Pancreas (tissue), 10 donors: ENCODE data around the gene PTGR2. TPM values are rescaled to one million over a fixed set of nuclear protein-coding genes. Genes with fewer than 3 reads are reported as not detected.

Experiments used
- ATAC-seq, 4 donors: fragments of 200-7000 bp; cut with Tn5 transposase; one replicate each; pipeline versions ENCODE4 v1.8.0 to v1.9.1; 2020; ENCODE audit warnings: mild to moderate bottlenecking in 4 of 4, moderate library complexity in 4 of 4
- DNase-seq, 6 donors: peaks; one replicate each; pipeline ENCODE4 v3.0.0-alpha.2; 2020
- FAIRE-seq: peaks from 2 replicates; lab custom pipeline; 2012; peaks lifted over from hg19 to GRCh38; lab: Jason Lieb, UNC
- H3K27ac ChIP-seq, 4 donors: fragments of 200-600 bp; sonication (generic); 1 replicate in 3 of 4; 2 replicates in 1 of 4; pipeline versions ENCODE4 v1.5.0 to v1.8.0; 2020
- H3K27me3 ChIP-seq, 4 donors: fragments of 200-600 bp; one replicate each; pipeline ENCODE4 v1.8.0; 2021
- H3K36me3 ChIP-seq, 3 donors: fragments of 200-600 bp; sonication (generic) in 1 of 3; one replicate each; pipeline versions ENCODE4 v1.5.0 to v1.8.0; 2020 to 2021
- H3K4me1 ChIP-seq, 3 donors: fragments of 200-600 bp; one replicate each; pipeline ENCODE4 v1.8.0; 2021
- H3K4me3 ChIP-seq, 4 donors: fragments of 200-600 bp; sonication (generic) in 2 of 4; one replicate each; pipeline versions ENCODE4 v1.5.0 to v1.8.0; 2020 to 2021
- H3K9me3 ChIP-seq, 4 donors: fragments of 200-600 bp; one replicate each; pipeline ENCODE4 v1.8.0; 2021
- WGBS, 2 donors: extraction: QIAGEN DNeasy Blood & Tissue Kit; methylation state at CpG; one replicate each; pipeline ENCODE4 v1.1.7; 2013; 5-methylcytosine and 5-hydroxymethylcytosine counted together
- intact Hi-C, 3 donors: fragments of 100-400 bp; cut with DNase I; formaldehyde crosslinking; loops; one replicate each; pipeline versions ENCODE4 v1.11.1 to v1.14.2; 2022
- polyA plus RNA-seq, 2 donors: library from polyadenylated mRNA; stranded (reverse); fragments of 200-250 nt; gene quantifications; one replicate each; pipeline ENCODE4 v1.2.3, GENCODE V29; 2013
- total RNA-seq, 6 donors: library from RNA; stranded (reverse); fragmentation: NEBNext Ultra II Directional in 4 of 6; extraction: Animal tissue kit (Norgen Biotek cat#: 25700) in 4 of 6; gene quantifications; one replicate each; pipeline versions ENCODE4 v1.2.1 to v1.2.4, GENCODE V29; 2021 to 2023
- TF ChIP-seq, protein P1 (sequence below), 4 donors: fragments of 200-600 bp; sonication (generic) in 3 of 4; IDR thresholded peaks; one replicate each; pipeline versions ENCODE4 v1.5.0 to v1.8.0; 2021; ENCODE audit warnings: antibody characterized with exemption in 4 of 4
- donor health status: healthy with polysubstance abuse.
- donor health status: DM: no; HTN: no; CAD: no; lungs with moderate emphysema.
- donor health status: DM: no; HTN: no; CAD: no.
- donor health status: control.
- donor health status: control.
- donor health status: Bipolar disorder and iron deficiency.
- donor health status: DM: yes; HTN: yes; CAD: no.
- donor health status: DM: no; HTN: no; CAD: no.
- donor health status: DM: no; HTN: no; CAD: no.
- donor health status: DM: yes; HTN: yes; CAD: no.

The PTGR2 gene
- total and polyA plus RNA-seq, 8 donors: 3.5 to 7.2 (median 5.2) TPM

DNA sequence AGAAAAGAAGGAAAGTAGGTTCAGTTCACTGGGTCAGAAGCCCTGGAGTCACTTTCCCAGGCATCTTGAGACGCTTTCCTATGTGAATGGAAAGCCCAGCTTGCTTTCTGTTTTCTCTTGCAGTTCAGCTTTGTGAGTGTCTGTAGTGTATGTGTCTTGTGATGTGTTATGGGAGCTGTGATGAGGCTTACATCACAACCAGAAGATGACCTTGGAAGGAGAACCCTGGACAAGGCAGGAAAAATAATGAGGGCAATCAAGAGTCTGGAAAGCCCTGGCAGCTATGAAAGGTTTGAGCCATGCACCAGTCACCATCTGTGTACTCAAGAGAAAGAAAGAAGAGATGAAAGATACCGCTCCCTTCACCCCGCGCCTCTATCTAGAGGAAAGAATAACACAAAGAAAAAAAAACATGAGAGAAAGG lies 35.2 kb upstream of the PTGR2 start:
- H3K36me3 ChIP-seq: no peaks in the 10 kb centered on the region
- no peak overlapping the region for H3K4me3 ChIP-seq
- H3K9me3 ChIP-seq: no peaks in the 10 kb centered on the region
- TF ChIP-seq, protein P1, sequence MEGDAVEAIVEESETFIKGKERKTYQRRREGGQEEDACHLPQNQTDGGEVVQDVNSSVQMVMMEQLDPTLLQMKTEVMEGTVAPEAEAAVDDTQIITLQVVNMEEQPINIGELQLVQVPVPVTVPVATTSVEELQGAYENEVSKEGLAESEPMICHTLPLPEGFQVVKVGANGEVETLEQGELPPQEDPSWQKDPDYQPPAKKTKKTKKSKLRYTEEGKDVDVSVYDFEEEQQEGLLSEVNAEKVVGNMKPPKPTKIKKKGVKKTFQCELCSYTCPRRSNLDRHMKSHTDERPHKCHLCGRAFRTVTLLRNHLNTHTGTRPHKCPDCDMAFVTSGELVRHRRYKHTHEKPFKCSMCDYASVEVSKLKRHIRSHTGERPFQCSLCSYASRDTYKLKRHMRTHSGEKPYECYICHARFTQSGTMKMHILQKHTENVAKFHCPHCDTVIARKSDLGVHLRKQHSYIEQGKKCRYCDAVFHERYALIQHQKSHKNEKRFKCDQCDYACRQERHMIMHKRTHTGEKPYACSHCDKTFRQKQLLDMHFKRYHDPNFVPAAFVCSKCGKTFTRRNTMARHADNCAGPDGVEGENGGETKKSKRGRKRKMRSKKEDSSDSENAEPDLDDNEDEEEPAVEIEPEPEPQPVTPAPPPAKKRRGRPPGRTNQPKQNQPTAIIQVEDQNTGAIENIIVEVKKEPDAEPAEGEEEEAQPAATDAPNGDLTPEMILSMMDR (IDR thresholded peaks at IDR 0.05): no peak
- H3K4me1 ChIP-seq: no peaks in the 10 kb centered on the region
- FAIRE-seq (no peak), ATAC-seq (no peak), DNase-seq (no peak)
- H3K27me3 ChIP-seq: no peaks in the 10 kb centered on the region
- H3K27ac ChIP-seq: no peak overlapping the region
- WGBS, 2 donors: 63 to 71% methylated on average over 4 of the region's 4 CpGs
- intact Hi-C loops: no loop called here

DNA sequence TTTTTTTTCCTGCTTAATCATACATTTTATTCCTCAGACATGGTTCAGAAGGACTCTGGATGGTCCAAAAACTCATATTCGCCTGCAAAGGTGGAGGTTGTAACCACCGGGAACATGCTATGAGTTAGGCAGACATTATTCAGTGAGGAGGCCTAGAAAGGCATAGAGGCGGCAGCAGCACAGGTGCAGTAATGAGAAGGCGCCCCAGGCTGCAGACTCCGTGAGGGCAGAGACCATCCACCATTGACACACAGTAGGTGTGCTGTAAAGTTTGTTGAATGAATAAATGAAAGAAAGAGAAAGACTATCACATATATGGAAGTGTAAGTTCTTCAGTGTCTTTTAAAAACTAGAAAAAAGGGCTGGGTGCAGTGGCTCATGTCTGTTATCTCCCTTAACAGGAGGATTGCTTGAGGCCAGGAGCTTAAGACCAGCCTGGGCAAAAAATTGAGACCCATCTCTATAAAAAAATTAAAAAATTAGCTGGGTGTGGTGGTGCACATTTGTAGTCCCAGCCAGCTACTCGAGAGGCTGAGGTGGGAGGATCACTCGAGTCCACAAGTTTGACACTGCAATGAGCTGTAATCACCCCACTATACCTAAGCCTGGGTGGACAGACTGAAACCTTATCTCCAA lies 34.5 kb upstream of the PTGR2 start:
- H3K4me3 ChIP-seq: no peak overlapping the region
- intact Hi-C loops: no loop called here
- no peaks in the 10 kb centered on the region for H3K4me1 ChIP-seq
- no peaks in the 10 kb centered on the region for H3K27me3 ChIP-seq
- no peak for DNase-seq
- H3K9me3 ChIP-seq: no peaks in the 10 kb centered on the region
- WGBS, 2 donors: 90 to 91% methylated on average over 7 of the region's 7 CpGs
- ATAC-seq: no peak
- TF ChIP-seq, protein P1 (IDR thresholded peaks at IDR 0.05): no peak
- FAIRE-seq: no peak
- H3K27ac ChIP-seq: no peak overlapping the region
- no peaks in the 10 kb centered on the region for H3K36me3 ChIP-seq

DNA sequence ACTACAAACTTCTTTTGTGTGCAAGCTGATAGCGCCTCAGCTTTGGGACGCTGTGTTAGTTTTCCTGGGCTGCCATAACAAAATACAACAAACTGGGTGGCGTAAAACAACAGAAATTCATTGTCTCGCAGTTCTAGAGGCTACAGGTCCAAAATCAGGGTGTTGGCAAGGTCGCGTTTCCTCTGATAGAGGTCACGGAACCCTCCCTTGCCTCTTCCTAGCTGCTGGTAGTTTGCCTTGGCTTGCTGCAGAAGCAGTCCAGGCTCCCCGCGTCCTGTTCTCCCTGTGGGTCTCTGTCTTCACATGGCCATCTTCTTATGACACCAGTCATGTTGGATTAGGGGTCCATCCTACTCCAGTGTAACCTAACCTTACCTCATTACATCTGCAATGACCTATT lies 32.8 kb upstream of the PTGR2 start:
- TF ChIP-seq, protein P1 (IDR thresholded peaks at IDR 0.05): no peak
- FAIRE-seq (no peak), DNase-seq (no peak), ATAC-seq (no peak)
- 82 to 85% methylated on average over 9 of the region's 9 CpGs for WGBS, 2 donors
- Histone ChIP-seq H3K27ac (no peak overlapping the region), H3K4me3 (no peak overlapping the region), H3K36me3 (no peaks in the 10 kb centered on the region), H3K4me1 (no peaks in the 10 kb centered on the region), H3K9me3 (no peaks in the 10 kb centered on the region), H3K27me3 (no peaks in the 10 kb centered on the region)
- intact Hi-C loops: no loop called here

DNA sequence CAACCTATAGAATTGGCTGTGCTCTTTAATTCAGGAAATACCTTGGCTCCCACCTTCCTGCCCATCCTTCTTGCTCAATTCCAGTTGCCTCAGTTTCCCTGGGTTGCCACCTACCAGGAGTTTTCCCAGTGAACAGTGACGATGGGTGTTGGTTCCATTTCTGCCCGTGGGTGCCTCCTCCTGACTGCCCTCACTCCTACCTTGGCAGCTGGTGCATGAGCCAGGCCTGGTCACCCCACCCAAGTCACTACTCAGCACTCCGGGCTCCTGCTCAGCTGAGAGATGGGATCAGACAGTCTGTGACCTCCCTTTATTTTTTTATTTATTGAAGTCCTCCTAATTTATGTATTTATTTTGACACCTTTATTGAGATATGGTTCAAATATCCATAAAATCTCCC lies 31.0 kb upstream of the PTGR2 start:
- no peak for ATAC-seq
- TF ChIP-seq, protein P1 (IDR thresholded peaks at IDR 0.05): no peak
- Histone ChIP-seq H3K36me3 (no peaks in the 10 kb centered on the region), H3K27ac (no peak overlapping the region), H3K4me1 (peaks cover 0 to 4% (median 0%) of the 10 kb centered on the region in 3 donors), H3K9me3 (no peaks in the 10 kb centered on the region), H3K27me3 (no peaks in the 10 kb centered on the region), H3K4me3 (no peak overlapping the region)
- DNase-seq: no peak
- 72 to 80% methylated on average over 3 of the region's 3 CpGs for WGBS, 2 donors
- no peak for FAIRE-seq
- intact Hi-C loops: no loop called here

DNA sequence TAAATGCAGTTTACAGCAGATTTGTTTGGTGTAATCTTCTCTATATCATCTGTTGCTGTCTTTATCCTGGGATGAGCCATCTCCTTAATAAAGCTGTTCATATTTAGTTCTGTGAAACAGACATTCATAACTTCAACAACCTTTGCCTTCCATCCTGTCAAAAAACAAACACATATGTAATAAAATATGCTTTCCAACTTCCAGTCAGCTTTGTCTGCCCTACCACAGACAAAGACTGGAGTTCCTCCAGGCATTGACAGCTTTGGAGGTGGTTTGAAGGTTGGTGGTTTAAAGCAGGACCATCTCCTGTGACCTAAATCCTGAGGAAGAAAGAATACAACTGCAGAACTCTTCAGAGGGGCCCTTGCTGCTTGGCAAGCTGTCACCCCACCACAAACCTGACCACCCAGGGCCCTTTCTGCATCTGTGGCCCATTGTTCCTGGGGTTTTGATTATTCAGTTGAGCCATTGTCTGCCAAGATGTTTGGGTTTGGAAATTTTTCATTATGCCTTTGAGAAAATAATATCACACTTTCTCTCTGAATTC lies 28.2 kb upstream of the PTGR2 start:
- TF ChIP-seq, protein P1 (IDR thresholded peaks at IDR 0.05): no peak
- Histone ChIP-seq H3K4me3 (no peak overlapping the region), H3K27me3 (no peaks in the 10 kb centered on the region), H3K27ac (no peak overlapping the region), H3K36me3 (no peaks in the 10 kb centered on the region), H3K9me3 (no peaks in the 10 kb centered on the region), H3K4me1 (peaks cover 0 to 4% (median 0%) of the 10 kb centered on the region in 3 donors)
- no peak for ATAC-seq
- DNase-seq: no peak
- no peak for FAIRE-seq
- intact Hi-C loops: no loop called here
